GM18868 (cell line): ENCODE results near the gene DYNLT2.

Experiments
- ATAC-seq: cut with Tn5 transposase; IDR thresholded peaks from one replicate; pipeline ENCODE4 v1.9.1; 2021; ENCODE audit warnings: mild to moderate bottlenecking, moderate library complexity; ENCODE audit not compliant: unreplicated experiment

DYNLT2 gene

DNA sequence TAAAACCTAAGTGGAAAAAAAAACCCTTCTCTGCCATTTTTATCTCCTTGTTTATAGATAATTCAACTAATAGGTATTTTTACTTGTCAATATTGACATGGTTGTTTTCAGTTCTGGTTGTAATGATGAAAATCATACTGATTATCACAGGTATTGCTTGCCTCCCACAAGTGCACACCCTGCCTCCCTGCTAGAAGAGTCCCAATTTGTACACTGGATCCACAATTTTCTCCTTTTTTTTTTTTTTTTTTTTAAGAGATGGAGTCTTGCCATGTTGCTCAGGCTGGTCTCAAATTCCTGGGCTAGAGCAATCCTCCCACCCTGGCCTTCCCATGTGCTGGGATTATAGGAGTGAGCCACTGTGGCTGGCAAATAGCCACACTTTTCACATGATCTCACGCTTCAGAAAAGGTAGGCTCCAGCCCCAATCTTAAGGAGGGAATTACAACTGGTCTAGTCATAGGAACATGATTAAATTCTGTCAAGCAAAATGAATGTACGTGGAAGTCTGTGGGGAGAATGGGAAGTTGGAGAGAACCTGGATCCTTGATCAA, 12.3 kb downstream of the DYNLT2 start:
- no peak for ATAC-seq

DNA sequence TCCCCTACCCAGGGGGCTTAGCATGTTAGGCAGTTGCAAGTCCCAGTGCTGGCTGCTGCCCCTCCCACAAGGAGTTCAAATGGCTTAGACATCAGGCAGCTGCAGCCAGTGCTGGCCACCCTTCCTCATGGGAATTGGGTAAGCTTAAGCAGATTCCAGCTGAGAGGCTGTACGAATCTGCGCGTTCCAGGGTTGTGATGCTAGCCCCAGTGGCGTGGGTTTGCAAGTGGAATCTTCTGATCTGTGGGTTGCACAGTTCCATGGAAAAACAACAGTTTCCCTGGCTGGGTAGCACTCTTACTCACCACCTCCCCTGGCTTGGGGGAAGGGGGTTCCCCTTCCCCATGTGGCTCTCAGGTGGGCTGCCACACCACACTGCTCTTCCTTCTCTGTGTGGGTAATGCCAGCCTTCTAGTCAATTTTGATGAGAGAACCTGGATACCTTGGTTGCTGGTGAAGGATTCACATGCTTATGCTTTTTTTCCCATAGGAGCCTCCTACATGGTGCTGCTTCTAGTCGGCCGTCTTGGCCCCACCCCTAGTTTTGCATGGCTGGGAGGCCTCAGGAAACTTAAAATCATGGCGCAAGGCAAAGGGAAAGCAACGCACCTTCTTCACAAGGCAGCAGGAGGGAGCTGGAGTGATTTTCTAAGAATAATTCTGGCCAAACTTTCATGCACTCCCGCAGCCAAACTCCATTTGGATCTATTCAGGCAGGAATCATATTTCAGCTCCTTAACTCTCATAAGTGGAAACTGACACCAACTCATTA, 13.0 kb downstream of the DYNLT2 start:
- no peak for ATAC-seq

DNA sequence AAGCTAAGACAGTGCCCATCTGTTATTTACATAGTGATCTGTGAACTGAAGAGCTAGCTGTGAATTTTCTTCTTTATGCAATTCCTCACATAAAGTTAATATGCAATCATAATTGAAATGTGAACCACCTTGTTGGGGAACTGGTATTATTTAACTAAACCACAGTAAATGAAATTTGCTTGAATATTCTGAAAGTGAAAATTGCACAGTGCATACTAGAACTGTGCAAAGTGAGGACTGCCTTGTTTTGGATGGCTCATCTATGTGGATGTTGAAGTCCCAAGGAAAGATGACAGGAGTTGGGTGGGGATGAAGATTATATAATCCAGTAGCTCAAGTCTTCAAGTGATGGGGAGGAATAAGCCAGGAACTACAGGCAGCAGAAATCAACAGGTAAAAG, 21.4 kb downstream of the DYNLT2 start:
- ATAC-seq, result no peak

DNA sequence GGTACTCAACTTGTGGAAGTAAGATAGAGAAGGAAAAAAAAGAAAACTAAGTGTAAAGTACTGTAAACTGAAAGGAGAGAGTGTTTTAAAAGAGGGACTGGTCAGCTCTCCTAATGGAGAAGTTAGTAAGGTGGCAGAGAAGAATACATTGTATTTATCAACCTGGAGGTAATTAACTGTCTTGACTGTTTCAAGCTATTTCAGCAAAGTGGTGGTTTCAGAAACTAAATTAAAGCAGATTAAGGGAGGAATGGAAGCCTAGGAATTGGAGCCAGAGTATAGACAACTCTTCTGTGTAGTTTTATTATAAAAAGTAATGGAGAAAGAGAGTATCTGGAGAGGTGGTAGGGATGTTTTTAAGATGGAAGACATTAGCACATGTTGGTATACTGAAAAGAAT, 24.4 kb downstream of the DYNLT2 start:
- no peak for ATAC-seq

DNA sequence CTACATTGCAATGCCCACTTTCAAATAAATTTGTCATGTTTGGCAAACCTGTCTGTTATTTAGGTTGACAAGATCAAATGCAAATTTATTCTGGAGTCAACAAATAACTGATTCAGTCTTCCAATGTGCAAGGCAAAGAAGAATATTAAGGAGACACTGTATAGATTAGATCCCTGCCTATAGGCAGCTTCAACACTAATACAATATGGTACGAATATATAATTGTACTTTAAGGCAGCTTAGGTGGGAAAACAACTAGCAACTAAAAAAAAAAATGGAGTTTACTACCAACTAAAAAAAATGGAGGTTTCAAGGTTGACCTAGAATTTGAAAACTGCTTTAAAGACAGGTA, 25.3 kb downstream of the DYNLT2 start:
- ATAC-seq, result no peak

DNA sequence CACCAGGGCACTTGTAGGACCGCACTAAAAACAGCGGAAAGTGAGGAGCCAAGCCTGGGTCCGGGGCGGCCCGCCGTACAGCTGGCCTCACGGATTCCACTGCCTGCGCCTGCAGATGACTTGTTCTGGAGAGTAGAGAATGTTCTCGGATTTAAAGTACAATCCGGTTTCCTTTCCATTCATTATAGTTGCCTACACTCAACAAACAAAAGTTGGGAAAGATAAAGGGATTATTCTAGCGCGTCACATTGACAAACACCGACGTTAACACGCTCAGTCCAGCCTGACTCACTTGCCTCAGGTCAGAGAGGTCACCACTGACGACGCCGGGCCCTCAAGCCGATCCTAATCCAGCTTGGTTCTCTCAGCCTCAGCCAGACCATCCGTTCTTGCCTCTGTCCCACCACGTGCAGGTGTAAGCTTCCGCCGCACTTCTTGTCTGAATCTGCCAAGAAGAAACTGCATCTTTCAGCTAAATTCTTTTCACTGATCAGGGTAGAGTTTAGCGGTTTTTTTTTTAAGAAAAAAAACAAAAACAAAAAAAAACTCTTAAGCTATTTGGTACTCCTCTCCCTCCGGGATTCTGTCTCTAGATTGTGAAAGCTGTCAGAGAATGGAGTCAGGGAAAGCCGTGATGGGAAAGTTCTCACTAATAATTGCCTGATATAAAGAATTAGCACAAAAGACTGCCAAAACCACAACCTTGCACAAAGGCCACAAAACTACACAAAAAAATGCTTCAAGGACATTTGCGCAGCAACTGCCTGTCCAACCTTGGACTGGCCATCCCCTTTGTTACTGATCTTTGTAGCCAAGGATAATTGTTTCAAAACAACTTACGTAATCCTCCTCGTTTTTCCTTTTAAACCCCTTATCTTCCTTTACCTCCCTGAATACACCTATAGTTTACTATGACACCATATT, 26.0 kb downstream of the DYNLT2 start:
- no peak for ATAC-seq

DNA sequence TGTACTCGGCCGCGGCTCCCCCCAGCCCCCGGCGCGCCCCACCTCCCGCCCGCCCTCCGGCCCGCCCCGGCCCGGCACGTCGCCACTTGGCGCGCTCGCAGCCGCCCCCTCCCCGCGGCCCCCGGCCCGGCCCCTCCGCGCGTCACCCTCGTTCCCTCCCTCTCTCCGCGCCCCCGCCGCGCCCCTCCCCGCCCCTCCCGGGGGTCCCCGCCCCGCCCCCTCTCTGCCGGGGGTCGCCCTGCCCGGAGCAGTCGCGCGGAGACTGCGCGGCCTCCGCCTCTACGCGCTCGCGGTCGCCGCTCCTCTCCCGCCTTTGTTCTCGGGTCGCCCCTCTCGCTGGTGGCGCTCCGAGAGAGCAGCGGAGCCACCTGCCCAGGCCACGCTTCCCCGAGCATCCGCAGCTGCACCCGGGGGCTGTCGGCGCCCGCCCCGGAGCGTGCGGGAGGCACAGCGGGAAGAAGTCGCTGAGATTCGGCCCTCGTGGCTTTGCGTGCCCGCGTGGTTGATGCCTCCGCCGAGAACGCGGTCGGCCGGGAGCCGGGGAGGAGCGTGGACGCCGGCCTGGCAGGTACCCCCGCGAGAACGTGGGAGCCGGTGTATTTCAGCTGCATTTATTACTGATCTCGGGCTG, 26.8 kb downstream of the DYNLT2 start, which contains the start of gene PHF10:
TSS of gene PHF10 (minus strand) at position 7 of the 631 bp plus-strand sequence. CDS start 569 bp downstream, outside the sequence.
- ATAC-seq, result peak; percentile 45

DNA sequence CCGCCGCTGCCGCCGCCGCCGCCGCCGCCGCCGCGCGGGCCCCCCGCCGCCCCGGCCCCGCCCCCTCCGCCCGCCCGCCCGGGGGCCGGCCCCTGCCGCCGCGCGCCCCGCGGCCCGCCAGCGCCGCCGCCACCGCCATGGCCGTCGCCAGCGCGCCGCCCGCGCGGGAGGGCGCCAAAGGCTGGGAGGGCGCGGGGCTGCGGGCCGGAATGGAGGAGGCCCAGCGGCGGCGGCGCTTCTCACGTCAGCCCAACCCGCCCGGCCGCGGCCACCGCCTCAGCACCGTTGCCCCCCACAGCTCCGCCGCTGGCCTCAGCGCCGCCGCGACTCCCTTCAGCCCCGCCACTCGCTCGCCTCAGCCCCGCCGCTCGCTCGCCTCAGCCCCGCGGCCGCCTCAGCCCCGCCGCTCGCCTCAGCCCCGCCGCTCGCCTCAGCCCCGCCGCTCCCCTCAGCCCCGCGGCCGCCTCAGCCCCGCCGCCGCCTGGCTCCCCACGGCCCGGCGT, 27.3 kb downstream of the DYNLT2 start:
- ATAC-seq, result peak; percentile 40

DNA sequence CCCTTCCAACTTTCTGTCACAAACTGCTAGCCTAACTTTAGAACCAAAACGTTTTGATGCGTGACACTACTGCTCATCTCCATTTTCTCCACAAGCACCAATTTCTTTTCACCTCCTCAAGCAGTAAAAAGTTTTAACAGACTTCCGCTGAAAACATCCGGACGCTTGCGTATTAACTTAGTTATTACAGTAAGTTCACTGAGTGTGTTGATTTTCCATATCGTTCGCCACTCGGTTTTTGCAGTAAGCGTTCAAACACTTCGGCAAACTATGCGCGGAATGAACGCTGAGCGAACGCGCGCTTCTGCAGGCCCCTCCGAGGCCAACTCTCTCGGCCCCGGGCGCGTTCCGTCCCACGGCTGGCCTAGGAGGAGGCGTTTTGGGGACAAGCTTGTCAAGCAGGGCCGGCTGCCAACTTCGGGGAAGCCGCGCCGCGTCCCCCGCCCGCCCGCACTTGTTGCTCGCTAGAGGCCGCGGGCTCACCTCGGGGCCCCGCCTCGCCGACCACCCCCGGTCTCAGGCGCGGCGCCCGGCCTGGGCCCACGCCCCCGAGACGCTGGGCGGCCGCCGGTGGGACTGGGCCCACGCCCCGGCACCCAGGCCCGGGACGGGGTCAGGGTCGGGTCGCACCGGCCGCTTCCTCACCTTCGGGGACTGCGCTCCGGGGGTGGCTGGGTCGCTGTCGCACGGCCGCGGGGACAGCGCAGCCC, 28.0 kb downstream of the DYNLT2 start:
- ATAC-seq, result peak; percentile 35

DNA sequence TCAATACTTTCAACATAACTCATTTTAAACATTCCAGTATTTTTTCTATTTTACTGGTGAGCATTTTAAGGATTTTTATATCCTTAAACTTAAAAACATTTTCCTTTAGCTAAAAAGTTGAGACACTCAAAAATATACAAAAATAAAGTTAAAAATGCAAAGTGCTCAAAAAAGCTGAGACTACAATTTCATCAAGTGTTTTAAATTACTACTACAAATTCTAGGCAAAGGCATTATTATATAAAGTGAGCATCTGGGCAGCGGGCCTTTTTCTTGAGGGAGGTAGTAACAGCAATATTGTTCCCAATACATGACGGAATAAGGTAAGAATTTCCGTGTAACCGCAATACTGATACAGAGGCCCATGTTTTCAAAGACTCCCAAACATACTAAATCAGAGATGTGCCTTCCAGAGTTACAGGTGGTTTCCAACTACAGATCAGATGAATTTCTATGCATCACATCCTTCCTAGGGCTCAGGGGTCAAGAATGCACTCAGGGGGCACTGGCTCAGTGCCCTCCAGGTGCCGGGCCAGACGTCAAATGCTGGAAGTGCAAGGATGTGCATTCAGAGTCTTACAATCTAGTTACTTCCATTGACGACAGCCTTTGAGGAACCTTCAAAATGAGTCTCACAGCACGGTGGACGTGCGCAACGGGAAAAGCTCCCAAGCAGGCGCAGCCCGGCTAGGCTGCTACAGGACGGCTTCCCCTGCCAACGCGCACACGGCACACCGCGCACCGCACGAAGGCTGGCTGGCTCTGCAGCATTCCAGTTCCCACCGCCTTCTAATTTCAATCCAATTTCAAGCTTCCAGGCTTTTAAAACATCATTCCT, 28.8 kb downstream of the DYNLT2 start:
- peak; percentile 11 for ATAC-seq

DNA sequence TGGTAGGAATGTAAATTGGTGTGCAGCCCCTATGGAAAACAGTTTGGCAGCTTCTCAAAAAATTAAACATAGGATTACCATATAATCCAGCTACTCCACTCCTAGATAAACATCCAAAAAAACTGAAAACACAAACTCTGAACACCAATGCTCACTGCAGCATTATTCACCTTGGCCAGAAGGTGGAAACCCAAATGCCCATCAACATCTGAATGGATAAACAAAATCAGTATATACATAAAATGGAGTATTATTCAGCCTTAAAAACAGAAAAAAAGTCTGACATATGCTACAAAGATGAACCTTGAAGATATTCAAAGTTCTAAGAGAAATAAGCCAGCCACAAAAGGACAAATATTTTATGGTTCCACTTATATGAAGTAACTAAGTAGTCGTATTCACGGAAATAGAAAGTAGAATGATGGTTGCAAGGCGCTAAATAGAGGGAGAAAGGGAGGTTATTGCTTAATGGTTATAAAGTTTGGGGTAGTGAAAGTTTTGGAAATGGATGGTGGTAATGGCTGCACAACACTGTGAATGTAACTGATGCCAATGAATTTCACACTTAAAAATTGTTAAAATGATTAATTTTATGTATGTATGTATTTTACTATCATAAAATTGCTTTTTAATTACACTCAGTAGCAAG, 31.0 kb downstream of the DYNLT2 start:
- no peak for ATAC-seq

DNA sequence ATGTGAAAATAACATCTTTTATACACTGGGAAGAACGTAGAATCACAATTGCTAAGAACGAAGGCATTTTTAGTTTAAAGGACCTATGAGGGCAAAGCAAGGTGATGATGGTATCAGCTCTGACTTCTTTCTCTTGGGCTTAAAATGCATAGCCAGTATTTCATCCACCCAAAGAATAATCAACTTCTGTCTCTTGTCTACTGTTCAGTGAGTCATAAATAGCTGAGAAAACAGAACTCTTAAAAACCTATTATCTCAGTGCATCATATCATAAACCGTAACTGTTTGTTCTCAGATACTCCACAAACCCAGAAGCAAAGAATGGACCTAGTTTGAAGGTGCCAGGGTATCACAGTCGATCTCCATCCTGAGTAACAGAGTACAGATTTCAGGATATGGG, 32.3 kb downstream of the DYNLT2 start:
- ATAC-seq, result no peak

DNA sequence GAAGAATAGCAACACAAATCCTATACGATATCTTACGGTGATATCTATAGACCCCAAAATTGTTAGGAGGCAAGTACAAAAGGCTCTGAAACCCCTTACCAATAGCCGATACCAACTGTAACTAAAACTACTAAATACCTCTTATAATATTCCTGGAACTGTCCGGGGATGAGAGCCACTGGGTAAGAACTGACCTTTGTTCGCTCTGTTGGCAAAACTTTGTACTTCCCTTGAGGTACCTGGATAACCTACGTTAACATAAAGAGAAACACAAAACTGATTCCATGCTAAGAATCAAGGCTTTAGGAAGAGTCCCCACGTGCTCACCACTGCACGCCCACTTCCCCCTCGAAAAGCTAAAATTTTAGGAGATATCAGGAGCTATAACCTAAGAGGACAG, 36.8 kb downstream of the DYNLT2 start:
- ATAC-seq, result no peak

DNA sequence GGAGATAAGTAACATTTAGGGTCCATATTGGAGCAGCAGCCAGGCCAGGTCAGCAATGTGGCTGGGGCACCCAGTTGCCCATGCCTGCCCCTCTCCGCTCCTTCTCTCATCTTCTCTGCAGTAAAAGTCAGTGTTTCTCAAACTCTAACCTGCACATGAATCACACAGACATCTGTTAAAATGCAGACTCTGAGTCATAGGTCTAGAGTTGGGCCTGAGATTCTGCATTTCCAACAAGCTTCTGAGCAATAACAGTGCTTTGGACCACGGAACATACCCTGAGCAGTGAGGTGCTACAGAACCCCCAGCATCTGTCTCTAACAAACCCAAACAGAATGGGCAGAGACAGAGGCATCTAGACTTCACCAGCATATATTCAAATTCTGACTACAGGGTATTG, 37.2 kb downstream of the DYNLT2 start:
- ATAC-seq, result no peak

DNA sequence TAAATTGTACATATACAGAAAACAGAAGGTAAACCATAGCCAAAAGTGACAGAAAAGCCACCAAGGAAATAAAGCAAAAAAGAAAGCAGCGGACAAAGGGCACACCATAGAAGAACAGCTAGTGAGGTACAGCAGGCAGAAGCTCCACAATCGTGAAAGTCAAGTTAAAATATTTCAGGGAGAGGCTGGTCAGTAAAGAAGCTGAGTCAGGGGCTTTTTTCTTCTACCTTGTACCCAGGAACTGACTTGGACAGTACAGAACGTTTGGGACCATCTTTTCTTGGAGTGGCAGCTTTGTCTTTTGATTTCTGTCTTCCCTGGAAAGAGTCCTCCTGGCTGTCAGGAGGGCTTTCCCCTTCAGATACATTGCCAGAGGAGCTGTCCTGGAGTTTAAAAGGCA, 41.4 kb downstream of the DYNLT2 start:
- ATAC-seq, result no peak

DNA sequence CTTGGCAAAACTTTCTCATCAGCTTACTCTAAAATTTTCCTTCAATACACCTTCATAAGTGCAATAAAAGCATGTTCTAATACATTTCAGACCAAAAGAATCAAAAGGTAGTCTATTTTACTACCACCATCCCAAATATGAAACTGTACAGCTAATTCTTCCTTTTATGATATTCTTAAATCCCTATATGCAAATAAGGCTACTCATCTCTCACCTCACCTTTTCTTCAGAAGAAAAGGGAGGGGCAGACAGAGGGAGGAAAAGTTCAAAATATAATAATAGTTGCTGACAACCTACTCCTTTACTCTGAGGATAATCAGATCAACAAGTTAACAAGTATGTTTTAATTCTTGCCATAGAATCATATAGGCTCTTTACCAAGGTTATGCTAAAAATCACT, 42.1 kb downstream of the DYNLT2 start:
- ATAC-seq, result peak; percentile 52

DNA sequence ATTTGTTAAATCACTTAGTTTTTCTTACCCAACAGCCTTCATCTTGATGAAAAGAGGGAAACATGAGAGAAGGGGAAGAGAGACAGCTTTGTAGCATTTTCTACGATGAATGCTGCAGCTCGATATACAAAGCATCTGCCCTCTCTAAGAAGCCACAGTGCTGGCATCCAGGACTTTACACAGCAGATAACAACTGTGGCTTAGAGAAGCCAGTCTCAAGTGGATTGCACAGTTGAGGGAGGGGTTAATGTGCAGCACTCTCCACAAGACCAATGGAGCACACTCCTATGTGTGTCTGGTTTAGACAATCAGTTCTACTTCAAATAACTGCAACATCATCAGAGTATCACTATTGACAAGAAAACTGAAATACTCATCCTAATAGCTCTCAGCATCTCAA, 43.6 kb downstream of the DYNLT2 start:
- ATAC-seq, result no peak

DNA sequence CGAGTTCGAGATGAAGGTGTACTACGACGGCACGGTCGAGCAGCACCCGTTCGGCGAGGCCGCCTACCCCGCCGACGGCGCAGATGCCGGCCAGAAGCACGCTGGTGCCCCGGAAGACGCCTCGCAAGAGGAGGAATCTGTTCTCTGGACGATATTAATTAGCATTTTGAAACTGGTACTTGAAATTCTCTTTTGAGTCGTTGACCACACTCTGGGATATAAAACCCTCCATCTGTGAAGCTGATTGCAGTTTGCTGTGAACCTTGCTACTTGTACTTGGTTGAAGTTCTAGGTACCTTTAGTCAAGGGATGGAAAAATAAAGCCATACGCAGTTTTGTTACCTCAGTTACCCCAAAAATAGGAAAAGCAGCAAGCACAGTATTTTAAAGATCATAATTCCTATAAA, 48.5 kb downstream of the DYNLT2 start:
- peak; percentile 2 for ATAC-seq
